ENCODE data around the gene GGA1. TPM values are rescaled to one million over a fixed set of nuclear protein-coding genes. Genes with fewer than 3 reads are reported as not detected.

Gene GGA1
- total and polyA plus RNA-seq, 10 of the 15 experiments (the other 5 are each of a cell fraction or from before 2014, with no cell fraction given): 1.4 to 79.4 (median 44.4) TPM

- Histone ChIP-seq H3K27ac (ENCODE audit: control insufficient read depth, insufficient read depth) (no peak overlapping the region), H3K9ac (ENCODE audit: control insufficient read depth, insufficient read depth, low read length) (no peak overlapping the region), H3K79me2 (ENCODE audit: control insufficient read depth, insufficient read depth, low read length) (no peaks in the 10 kb centered on the region), H3K36me3 (ENCODE audit: control insufficient read depth in 2 of 2, insufficient read depth in 2 of 2, low read length in 1 of 2) (no peaks in the 10 kb centered on the region), H3K4me1 (ENCODE audit: control insufficient read depth, insufficient read depth, low read length) (peaks cover 11% of the 10 kb centered on the region), H3K4me2 (ENCODE audit: control insufficient read depth, insufficient read depth) (no peak overlapping the region), H2AFZ (ENCODE audit: control insufficient read depth, low read depth, low read length) (no peak overlapping the region), H3K4me3 (no peak overlapping the region), H4K20me1 (ENCODE audit: control insufficient read depth, insufficient read depth) (no peaks in the 10 kb centered on the region), H3K9me3 (replicated peaks; ENCODE audit: control insufficient read depth, insufficient read depth, low read length) (no peaks in the 10 kb centered on the region), H3K27me3 (replicated peaks in 1 of 2; ENCODE audit: control insufficient read depth in 2 of 2, insufficient read depth in 2 of 2, low read length in 1 of 2) (no peaks in the 10 kb centered on the region)
- 43% methylated on average over 14 of the region's 14 CpGs for WGBS (ENCODE audit: insufficient coverage, insufficient replicate concordance, low lambda C conversion rate, missing lambda C conversion rate)
- ChIA-PET SMC1A (ENCODE audit: uncharacterized antibody, unreplicated experiment) (interaction anchor here (1.1 to 7.2 kb wide), 5 partner anchors 14 to 96 kb away, joined by 3 to 179 read pairs (median 33); no protein-coding TSS in a partner anchor), POLR2A (interaction anchor here (0.6 to 2.7 kb wide), 6 partner anchors 11 to 1067 kb away, joined by 3 to 21 read pairs (median 4); partner anchors contain the start of gene LGALS2), RAD21 (ENCODE audit: unreplicated experiment) (interaction anchor here (2.9 to 8.5 kb wide), 3 partner anchors 22 to 96 kb away, joined by 22 to 237 read pairs (median 154); no protein-coding TSS in a partner anchor), CTCF (interaction anchor here (1.2 to 22.0 kb wide), 12 partner anchors 16 to 385 kb away, joined by 3 to 541 read pairs (median 16); partner anchors contain the start of genes C22orf23, GGA1, LGALS2 and POLR2F)
- intact Hi-C loops (cut with micrococcal nuclease; ENCODE audit: unreplicated experiment) (loop anchor here (10.0 kb wide), 1 partner anchor 254 kb away; no protein-coding TSS in a partner anchor), in situ Hi-C loops (cut with MboI) (no loop called here)
- no TSS peak for BruUV-seq (replicated peaks)
- ATAC-seq: no peak
- no peak for FAIRE-seq
- no peak for DNase-seq (ENCODE audit: low read depth, low spot score)
- TF ChIP-seq CTCF (IDR thresholded peaks at IDR 0.05 in 2 of 3, conservative IDR thresholded peaks at IDR 0.05 in 1 of 3; ENCODE audit: control insufficient read depth in 2 of 3, extremely low read depth in 1 of 3, insufficient read depth in 1 of 3, low read depth in 3 of 3, low read length in 3 of 3) (no peak), SREBF1 (IDR thresholded peaks at IDR 0.05; ENCODE audit: low read length) (no peak), ZZZ3 (IDR thresholded peaks at IDR 0.05; ENCODE audit: control insufficient read depth, insufficient read length, low read depth) (no peak), TAF1 (IDR thresholded peaks at IDR 0.05; ENCODE audit: borderline replicate concordance, low read depth, low read length) (no peak), DPF2 (IDR thresholded peaks at IDR 0.05) (no peak), EP300 (IDR thresholded peaks at IDR 0.05; ENCODE audit: borderline replicate concordance in 1 of 2, control insufficient read depth in 1 of 2, low read depth in 2 of 2, low read length in 2 of 2) (no peak), CBX3 (IDR thresholded peaks at IDR 0.05; ENCODE audit: borderline replicate concordance, low read depth) (no peak), E2F4 (IDR thresholded peaks at IDR 0.05; ENCODE audit: low read depth, low read length) (no peak), MXI1 (IDR thresholded peaks at IDR 0.05; ENCODE audit: low read depth, low read length) (no peak), BCL11A (IDR thresholded peaks at IDR 0.05; ENCODE audit: low read depth, low read length) (no peak), SKIL (IDR thresholded peaks at IDR 0.05; ENCODE audit: low read depth, poor library complexity, severe bottlenecking) (no peak), KDM1A (IDR thresholded peaks at IDR 0.05; ENCODE audit: borderline replicate concordance) (no peak), STAT3 (IDR thresholded peaks at IDR 0.05; ENCODE audit: low read depth, low read length) (no peak), EZH2 (IDR thresholded peaks at IDR 0.05; ENCODE audit: borderline replicate concordance, control insufficient read depth, low read depth, low read length) (no peak)
These were observed 40.1 kb upstream of the GGA1 start for GRCh38 chr22:37568448-37569008.

Measured in GM12878 (cell line).